ENCODE data around the gene ARMH3. TPM values are rescaled to one million over a fixed set of nuclear protein-coding genes. Genes with fewer than 3 reads are reported as not detected.

Gene ARMH3
- total and polyA plus RNA-seq, 2 donors: 8.7 to 18.2 TPM

GRCh38 chr10:101797403-101798059 is 258.4 kb downstream of the ARMH3 start:
- Histone ChIP-seq H3K4me1 (ENCODE audit: control insufficient read depth in 2 of 2, insufficient read depth in 2 of 2, low read length in 2 of 2) (no peaks in the 10 kb centered on the region), H3K36me3 (ENCODE audit: control insufficient read depth in 2 of 2, insufficient read depth in 2 of 2, low read length in 1 of 2) (peaks cover 60 to 96% of the 10 kb centered on the region in 2 donors), H3K27me3 (ENCODE audit: control insufficient read depth in 2 of 2, insufficient read depth in 1 of 2, low read length in 1 of 2) (no peaks in the 10 kb centered on the region), H3K27ac (ENCODE audit: low read depth in 1 of 2, low read length in 1 of 2) (no peak overlapping the region), H3K4me3 (ENCODE audit: low read length in 2 of 2) (no peak overlapping the region), H3K9me3 (ENCODE audit: control insufficient read depth in 2 of 2, insufficient read depth in 1 of 2, low read length in 1 of 2) (no peaks in the 10 kb centered on the region)
- WGBS: 93% methylated on average over 4 of the region's 4 CpGs
- no peak for DNase-seq (ENCODE audit: low read depth in 6 of 9, low spot score in 9 of 9)

Other genes with a start within 250 kb of the ARMH3 start
- gene OGA, start 237.7 kb downstream of the ARMH3 start, total RNA-seq: 104 TPM
- gene OGA, start 237.7 kb downstream of the ARMH3 start, polyA plus RNA-seq: 154 TPM
- 0.85 TPM for gene KCNIP2, start 212.4 kb downstream of the ARMH3 start, total RNA-seq
- gene KCNIP2, start 212.4 kb downstream of the ARMH3 start, polyA plus RNA-seq: 1.3 TPM
- 15.3 TPM for gene HPS6, start 9.2 kb upstream of the ARMH3 start, total RNA-seq
- gene HPS6, start 9.2 kb upstream of the ARMH3 start, polyA plus RNA-seq: 8.7 TPM
- 52.0 TPM for gene LDB1, start 64.2 kb upstream of the ARMH3 start, total RNA-seq
- gene LDB1, start 64.2 kb upstream of the ARMH3 start, polyA plus RNA-seq: 42.7 TPM
- gene PPRC1, start 76.9 kb upstream of the ARMH3 start, total RNA-seq: 7.6 TPM
- gene PPRC1, start 76.9 kb upstream of the ARMH3 start, polyA plus RNA-seq: 19.3 TPM
- gene NOLC1, start 96.2 kb upstream of the ARMH3 start, total RNA-seq: 64.9 TPM
- 42.5 TPM for gene NOLC1, start 96.2 kb upstream of the ARMH3 start, polyA plus RNA-seq
- 0.19 TPM for gene ELOVL3, start 170.1 kb upstream of the ARMH3 start, total RNA-seq
- gene ELOVL3, start 170.1 kb upstream of the ARMH3 start, polyA plus RNA-seq: 0.48 TPM
- gene PITX3, start 185.3 kb upstream of the ARMH3 start, total RNA-seq: 0.05 TPM
- 0.02 TPM for gene PITX3, start 185.3 kb upstream of the ARMH3 start, polyA plus RNA-seq
- gene GBF1, start 189.4 kb upstream of the ARMH3 start, total RNA-seq: 9.6 TPM
- gene GBF1, start 189.4 kb upstream of the ARMH3 start, polyA plus RNA-seq: 11.1 TPM